HepG2 (cell line): ENCODE data around the gene SDC4. TPM values are rescaled to one million over a fixed set of nuclear protein-coding genes. Genes with fewer than 3 reads are reported as not detected.

Source experiments
- ATF5 ChIP-seq: sonication (generic); formaldehyde crosslinking; IDR thresholded peaks from 2 replicates; pipeline ENCODE4 v1.4.0; 2020; ENCODE audit warnings: mild to moderate bottlenecking, low read depth, missing genetic modification reagents
- BCL6 ChIP-seq: IDR thresholded peaks from 2 replicates; pipeline ENCODE4 v1.6.1; 2016; ENCODE audit warnings: missing genetic modification reagents, missing compliant biosample characterization
- CHD2 ChIP-seq: IDR thresholded peaks from 2 replicates; pipeline ENCODE4 v1.6.1; 2011; ENCODE audit warnings: low read depth, low read length, improper control_type of control experiment
- FOSL1 ChIP-seq: sonication (generic); formaldehyde crosslinking; IDR thresholded peaks from 2 replicates; pipeline ENCODE4 v1.9.0; 2021; ENCODE audit warnings: missing genetic modification reagents, borderline replicate concordance
- MEF2D ChIP-seq: sonication (generic); formaldehyde crosslinking; IDR thresholded peaks from 2 replicates; pipeline ENCODE4 v1.5.1; 2020; ENCODE audit warnings: mild to moderate bottlenecking, missing genetic modification reagents
- MLLT10 ChIP-seq: sonication (generic); formaldehyde crosslinking; IDR thresholded peaks from 2 replicates; pipeline ENCODE4 v1.4.0; 2020; ENCODE audit warnings: missing genetic modification reagents
- MTA3 ChIP-seq: sonication (generic); formaldehyde crosslinking; IDR thresholded peaks from 2 replicates; pipeline ENCODE4 v1.4.0; 2020; ENCODE audit warnings: missing genetic modification reagents
- MYNN ChIP-seq: sonication (generic); formaldehyde crosslinking; IDR thresholded peaks from 2 replicates; pipeline ENCODE4 v1.4.0; 2020; ENCODE audit warnings: mild to moderate bottlenecking, low read depth, missing genetic modification reagents
- NONO ChIP-seq, 2 experiments: fragments of 450-650 bp in 1 of 2; sonication (generic) in 1 of 2; formaldehyde crosslinking in 1 of 2; IDR thresholded peaks in 1 of 2; conservative IDR thresholded peaks in 1 of 2; 2 replicates each; pipeline versions ENCODE4 v1.6.1 to v1.8.0; 2017 to 2022; ENCODE audit warnings: mild to moderate bottlenecking in 1 of 2, missing genetic modification reagents in 1 of 2, moderate library complexity in 1 of 2
- RFX1 ChIP-seq: fragments of 450-650 bp; IDR thresholded peaks from 2 replicates; pipeline ENCODE4 v1.6.1; 2017
- RFX5 ChIP-seq: IDR thresholded peaks from 2 replicates; pipeline ENCODE4 v1.6.1; 2011; ENCODE audit warnings: low read depth, low read length, improper control_type of control experiment
- RXRB ChIP-seq: IDR thresholded peaks from 2 replicates; pipeline ENCODE4 v1.6.1; 2016; ENCODE audit warnings: borderline replicate concordance, missing genetic modification reagents, missing compliant biosample characterization
- SALL1 ChIP-seq: sonication (generic); formaldehyde crosslinking; IDR thresholded peaks from 2 replicates; pipeline ENCODE4 v1.8.0; 2022; ENCODE audit warnings: mild to moderate bottlenecking, missing genetic modification reagents
- SMAD3 ChIP-seq: sonication (generic); formaldehyde crosslinking; IDR thresholded peaks from 2 replicates; pipeline ENCODE4 v1.4.0; 2020; ENCODE audit warnings: missing genetic modification reagents
- SP1 ChIP-seq, 2 experiments: fragments of 450-650 bp in 1 of 2; sonication (generic) in 1 of 2; formaldehyde crosslinking in 1 of 2; IDR thresholded peaks; 2 replicates each; pipeline versions ENCODE4 v1.4.0 to v1.6.1; 2016 to 2020; ENCODE audit warnings: missing genetic modification reagents in 1 of 2
- TARDBP ChIP-seq: sonication (generic); formaldehyde crosslinking; IDR thresholded peaks from 2 replicates; pipeline ENCODE4 v1.8.0; 2022; ENCODE audit warnings: mild to moderate bottlenecking, missing genetic modification reagents
- XRCC5 ChIP-seq: fragments of 200-400 bp; formaldehyde crosslinking; optimal IDR thresholded peaks from 2 replicates; pipeline ENCODE3; 2017; ENCODE audit warnings: mild to moderate bottlenecking, low read length
- ZBTB34 ChIP-seq: sonication (generic); formaldehyde crosslinking; IDR thresholded peaks from 2 replicates; pipeline ENCODE4 v1.8.0; 2022; ENCODE audit warnings: mild to moderate bottlenecking, missing genetic modification reagents
- ZNF256 ChIP-seq: sonication (generic); formaldehyde crosslinking; conservative IDR thresholded peaks from 2 replicates; pipeline ENCODE4 v1.4.0; 2020; ENCODE audit warnings: missing genetic modification reagents
- ZNF530 ChIP-seq: sonication (generic); formaldehyde crosslinking; IDR thresholded peaks from 2 replicates; pipeline ENCODE4 v1.5.0; 2020; ENCODE audit warnings: low read depth, mild to moderate bottlenecking, missing genetic modification reagents
- ZNF609 ChIP-seq: sonication (generic); formaldehyde crosslinking; IDR thresholded peaks from 2 replicates; pipeline ENCODE4 v1.4.0; 2020; ENCODE audit warnings: mild to moderate bottlenecking, missing genetic modification reagents, borderline replicate concordance
- ZNF878 ChIP-seq: sonication (generic); formaldehyde crosslinking; IDR thresholded peaks from 2 replicates; pipeline ENCODE4 v1.8.1; 2023; ENCODE audit warnings: mild to moderate bottlenecking, missing genetic modification reagents, moderate library complexity
- ZZZ3 ChIP-seq: sonication (generic); formaldehyde crosslinking; IDR thresholded peaks from 2 replicates; pipeline ENCODE4 v1.4.0; 2020; ENCODE audit warnings: missing genetic modification reagents, mild to moderate bottlenecking, borderline replicate concordance
- polyA plus RNA-seq, 8 experiments: library from polyadenylated mRNA; depleted of rRNA in 3 of 8; stranded (reverse) in 7 of 8; unstranded in 1 of 8; fragments of >200 nt; fragmentation: Illumina TruSeq in 4 of 8; extraction: Trizol in 4 of 8; gene quantifications; 2 replicates each; pipeline versions ENCODE4 v1.2.1 to v1.2.3, GENCODE V29; 2011 to 2016; ENCODE audit warnings: low read depth in 4 of 8, missing spikeins in 1 of 8, mixed read lengths in 1 of 8; ENCODE audit not compliant: insufficient read depth in 1 of 8
- total RNA-seq, 5 experiments: library from RNA; depleted of rRNA; stranded (reverse); fragments of >200 nt; fragmentation: Illumina TruSeq; extraction: Trizol; gene quantifications; 2 replicates each; pipeline ENCODE4 v1.2.3, GENCODE V29; 2016; ENCODE audit warnings: low read depth in 1 of 5

Gene SDC4
- total and polyA plus RNA-seq, 2 of the 13 experiments (the other 11 are each of a cell fraction or from before 2014, with no cell fraction given): 49.0 to 65.1 TPM

GRCh38 chr20:45338121-45339030, 9.8 kb downstream of the SDC4 start (continued):
- peak; percentile 27; the same call in 1 of the 2 replicates for TF ChIP-seq ZNF609 (CRISPR knock-in tag)
- no peak for TF ChIP-seq RFX5
- TF ChIP-seq RXRB (CRISPR knock-in tag): peak; percentile 83
- no peak for TF ChIP-seq RFX1
- TF ChIP-seq NONO (IDR thresholded peaks at IDR 0.05): no peak
- no peak; the same call in 1 of the 2 replicates for TF ChIP-seq NONO (CRISPR knock-in tag; conservative IDR thresholded peaks at IDR 0.05)
- TF ChIP-seq ZNF878 (CRISPR knock-in tag): peak; percentile 74; the same call in 1 of the 2 replicates
- TF ChIP-seq FOSL1 (CRISPR knock-in tag): peak; percentile 21; the same call in 1 of the 2 replicates
- no peak for TF ChIP-seq ZZZ3 (CRISPR knock-in tag)
- 0 out of 2 replicates have a peak, but pooled peaks have one; percentile 60 for TF ChIP-seq ZNF256
- 0 out of 2 replicates have a peak, but pooled peaks have one; percentile 13 for TF ChIP-seq CHD2
- peak; percentile 71; the same call in 1 of the 2 replicates for TF ChIP-seq MYNN (CRISPR knock-in tag)
- peak; percentile 52; the same call in 1 of the 2 replicates for TF ChIP-seq BCL6 (CRISPR knock-in tag)
- peak; percentile 84 for TF ChIP-seq SALL1 (CRISPR knock-in tag)
- no peak for TF ChIP-seq MTA3 (CRISPR knock-in tag)
- TF ChIP-seq ZNF530: no peak
- TF ChIP-seq MEF2D (CRISPR knock-in tag): 0 out of 2 replicates have a peak, but pooled peaks have one; percentile 29
- 0 out of 2 replicates have a peak, but pooled peaks have one; percentile 17 for TF ChIP-seq ZBTB34 (CRISPR knock-in tag)
- TF ChIP-seq ATF5 (CRISPR knock-in tag): no peak
- peak; percentile 79 for TF ChIP-seq SMAD3
- TF ChIP-seq SP1 (IDR thresholded peaks at IDR 0.05): no peak
- peak; percentile 18; the same call in 1 of the 2 replicates for TF ChIP-seq SP1 (CRISPR knock-in tag; IDR thresholded peaks at IDR 0.05)
- peak; percentile 5; the same call in 1 of the 2 replicates for TF ChIP-seq TARDBP
- no peak for TF ChIP-seq MLLT10
- TF ChIP-seq XRCC5: peak; percentile 14
